ENCODE data around the gene SORCS2. TPM values are rescaled to one million over a fixed set of nuclear protein-coding genes. Genes with fewer than 3 reads are reported as not detected.

The SORCS2 gene
- total RNA-seq, 1 donor from 2014 or later: 6.9 TPM

DNA sequence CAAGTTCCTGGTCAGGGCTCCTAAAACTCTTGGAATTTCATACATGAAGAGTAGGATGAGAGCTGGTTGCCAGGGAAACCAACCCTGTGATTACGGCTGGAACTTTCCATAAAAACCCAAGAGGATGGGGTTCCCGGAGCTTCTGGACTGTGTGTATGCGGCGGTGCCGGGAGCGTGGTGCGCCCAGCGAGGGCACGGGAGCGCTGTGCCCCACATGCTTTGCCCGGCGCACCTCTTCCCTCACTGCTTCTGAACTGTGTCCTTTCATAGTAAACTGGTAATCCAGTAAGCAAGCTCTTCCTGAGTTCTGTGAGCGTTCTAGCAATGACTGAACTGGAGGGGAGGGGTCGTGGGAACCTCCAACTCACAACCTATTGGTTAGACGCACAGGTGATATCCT lies 594.7 kb downstream of the SORCS2 start:
- DNase-seq (ENCODE audit: low spot score): peak; percentile 27

GRCh38 chr4:7787681-7788141 lies 595.4 kb downstream of the SORCS2 start:
- peak; percentile 51 for DNase-seq (ENCODE audit: low spot score)
- intact Hi-C loops (cut with DNase I): no loop called here

More for the DNA sequence above, 594.7 kb downstream of the SORCS2 start:
- intact Hi-C loops (cut with DNase I): no loop called here

DNA sequence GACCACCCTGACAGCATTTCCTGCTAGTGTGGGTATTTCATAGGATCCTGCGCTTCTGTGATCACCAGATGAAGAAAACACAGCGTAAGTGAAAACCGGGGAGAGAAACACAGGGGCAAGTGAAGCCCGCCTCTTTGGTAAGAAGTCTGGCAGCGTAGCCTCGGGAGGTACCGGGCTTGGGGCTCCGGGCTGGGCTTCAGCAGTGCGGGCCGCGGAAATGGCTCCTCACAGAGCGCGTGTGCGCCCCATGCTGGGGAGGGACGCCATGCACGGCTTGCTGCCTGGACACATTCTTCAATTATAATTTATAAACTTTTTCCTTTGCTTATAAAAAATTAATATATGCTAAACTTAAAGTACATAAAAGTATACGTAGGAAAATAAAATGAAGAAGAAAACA lies 595.9 kb downstream of the SORCS2 start:
- DNase-seq (ENCODE audit: low spot score): peak; percentile 41
- intact Hi-C loops (cut with DNase I): no loop called here

- DNase-seq (ENCODE audit: low spot score): peak; percentile 74
- intact Hi-C loops (cut with DNase I): no loop called here
These were observed 596.5 kb downstream of the SORCS2 start for GRCh38 chr4:7788694-7789425.

DNA sequence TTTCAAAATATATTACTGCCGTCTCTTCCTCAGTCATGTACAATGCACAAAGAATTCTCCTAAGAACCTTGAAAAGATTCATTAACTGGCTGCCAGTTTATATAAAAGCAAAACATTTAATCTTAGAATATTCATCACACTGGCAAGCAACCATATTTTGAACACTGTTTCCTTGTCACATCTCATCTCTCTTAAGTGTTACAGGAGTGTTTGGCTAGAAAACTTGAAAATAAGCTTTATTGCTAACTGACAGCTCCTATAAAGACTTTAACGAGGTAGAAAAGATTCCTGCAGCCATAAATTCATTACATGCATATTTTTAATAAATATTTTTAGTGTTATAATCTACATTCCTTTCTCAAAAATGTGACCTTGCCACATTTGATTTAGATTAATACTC lies 597.7 kb downstream of the SORCS2 start:
- no peak for DNase-seq (ENCODE audit: low spot score)
- intact Hi-C loops (cut with DNase I): no loop called here

DNA sequence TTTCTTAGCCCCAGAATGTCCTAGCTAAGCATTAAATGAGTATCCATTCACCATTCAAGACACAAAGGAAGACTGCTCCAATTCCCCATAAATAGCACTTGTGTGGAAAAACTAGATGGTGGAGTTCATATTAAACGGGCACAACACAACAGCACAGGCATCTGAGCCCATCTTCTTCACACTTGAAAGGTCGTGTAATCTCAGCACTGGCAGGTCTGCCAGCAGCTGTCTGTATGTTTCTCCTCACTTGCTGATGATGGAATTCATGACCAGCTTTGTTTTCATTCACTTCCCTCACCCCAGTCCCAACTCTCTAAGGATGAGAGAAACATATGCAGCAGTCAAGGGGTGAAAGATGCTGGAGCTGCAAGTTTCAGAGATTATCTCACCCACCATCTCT lies 598.7 kb downstream of the SORCS2 start:
- peak; percentile 7 for DNase-seq (ENCODE audit: low spot score)
- intact Hi-C loops (cut with DNase I): no loop called here

Small RNA genes lying within 50 kb of the gene (microRNA-seq; reads per million reads assigned to microRNA genes)
- gene MIR4274: not detected
- not detected for gene MIR4798

Other genes with a start within 250 kb of the SORCS2 start
- 25.6 TPM for gene TADA2B, start 149.2 kb upstream of the SORCS2 start, total RNA-seq
- gene GRPEL1, start 124.5 kb upstream of the SORCS2 start, total RNA-seq: 43.5 TPM
- gene PSAPL1, start 242.4 kb downstream of the SORCS2 start, total RNA-seq: not detected

Data from cardiac septum (tissue), 1 donor.